Right renal pelvis (tissue), 4 donors: Measurements from ENCODE around the gene HEMK1. TPM values are rescaled to one million over a fixed set of nuclear protein-coding genes. Genes with fewer than 3 reads are reported as not detected.
A peak's percentile ranks its signal among the peaks of the same experiment; 100 is the strongest.

Experiments
- DNase-seq, 4 donors: peaks; one replicate each; pipeline ENCODE4 v3.0.0-alpha.2; 2013; ENCODE audit warnings: low read depth in 4 of 4, low spot score in 3 of 4, missing footprints in 1 of 4
- polyA plus RNA-seq, 4 donors: library from polyadenylated mRNA; unstranded; fragments of 120-200 nt; gene quantifications; one replicate each; pipeline ENCODE4 v1.2.1, GENCODE V29; 2013; ENCODE audit not compliant: insufficient read length in 4 of 4

The HEMK1 gene
- polyA plus RNA-seq, 4 donors, result 21.9 to 27.6 (median 23.4) TPM

GRCh38 chr3:50611464-50612233 is 42.3 kb downstream of the HEMK1 start, which contains the start of gene CISH:
CISH (minus strand) TSS chr3:50611774; CDS start chr3:50611650, 124 bp downstream.
- DNase-seq, result peak; percentile 93 to 96 (median 94)

GRCh38 chr3:50612234-50612882 is 43.0 kb downstream of the HEMK1 start:
- DNase-seq, result no peak

GRCh38 chr3:50612970-50613846 is 43.9 kb downstream of the HEMK1 start:
- DNase-seq, result no peak

- DNase-seq, result no peak
These were observed 45.9 kb downstream of the HEMK1 start for GRCh38 chr3:50615190-50615589.

GRCh38 chr3:50616003-50616769 is 46.9 kb downstream of the HEMK1 start:
- peak in 3 of 4 donors; percentile 70 to 75 (median 74) for DNase-seq

- DNase-seq, result peak; percentile 80 to 90 (median 88)
These were observed 47.4 kb downstream of the HEMK1 start for GRCh38 chr3:50616770-50617095.

GRCh38 chr3:50617096-50617791 is 47.9 kb downstream of the HEMK1 start, which contains the start of gene MAPKAPK3:
MAPKAPK3 (plus strand) TSS chr3:50617151; CDS start chr3:50617566, 415 bp downstream.
- no peak for DNase-seq

- no peak for DNase-seq
These were observed 48.7 kb downstream of the HEMK1 start for GRCh38 chr3:50617911-50618481.

- DNase-seq, result no peak
These were observed 51.1 kb downstream of the HEMK1 start for GRCh38 chr3:50620420-50620819.

GRCh38 chr3:50620820-50621219 is 51.5 kb downstream of the HEMK1 start:
- no peak for DNase-seq

GRCh38 chr3:50622881-50623280 is 53.6 kb downstream of the HEMK1 start:
- no peak for DNase-seq

GRCh38 chr3:50623840-50624474 is 54.6 kb downstream of the HEMK1 start:
- no peak for DNase-seq

GRCh38 chr3:50624634-50625033 is 55.3 kb downstream of the HEMK1 start:
- no peak for DNase-seq

GRCh38 chr3:50625231-50626182 is 56.2 kb downstream of the HEMK1 start:
- DNase-seq, result no peak

- no peak for DNase-seq
These were observed 57.1 kb downstream of the HEMK1 start for GRCh38 chr3:50626401-50626800.

GRCh38 chr3:50627407-50628051 is 58.2 kb downstream of the HEMK1 start:
- no peak for DNase-seq

- DNase-seq, result no peak
These were observed 59.3 kb downstream of the HEMK1 start for GRCh38 chr3:50628601-50629000.
